Measurements from ENCODE around the gene DPYSL3. TPM values are rescaled to one million over a fixed set of nuclear protein-coding genes. Genes with fewer than 3 reads are reported as not detected.

DPYSL3 gene
- total RNA-seq, 1 donor from 2014 or later = not detected

DNA sequence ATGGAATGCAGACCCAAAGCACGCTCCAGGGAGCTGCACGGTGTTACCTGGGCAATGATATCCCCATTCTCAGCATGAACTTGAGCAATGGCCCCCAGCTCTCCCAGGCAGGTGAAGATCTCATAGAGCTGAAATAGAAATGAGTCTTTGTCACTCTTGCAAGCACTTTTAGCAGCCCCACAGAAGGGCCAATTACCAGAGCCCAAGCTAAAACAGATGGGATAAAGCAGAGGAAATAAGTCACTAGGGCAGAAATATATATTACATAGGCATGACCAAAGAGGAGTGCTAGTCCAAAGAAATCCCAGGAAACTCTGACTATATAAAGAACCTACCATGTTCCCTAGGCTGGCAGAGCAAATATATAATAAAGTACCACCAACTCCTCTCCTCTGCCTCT, 97.3 kb downstream of the DPYSL3 start:
- no peaks in the 10 kb centered on the region for H3K36me3 Mint-ChIP-seq (ENCODE audit: low read depth)
- H3K9me3 Mint-ChIP-seq = no peaks in the 10 kb centered on the region
- no peak overlapping the region for H3K27ac Mint-ChIP-seq
- POLR2A ChIA-PET = no interaction called here
- no peaks in the 10 kb centered on the region for H3K27me3 Mint-ChIP-seq
- ATAC-seq (ENCODE audit: low read depth) = no peak
- no peak for DNase-seq
- CTCF ChIA-PET = no interaction called here
- no peaks in the 10 kb centered on the region for H3K4me1 Mint-ChIP-seq
- TF ChIP-seq, protein P1, sequence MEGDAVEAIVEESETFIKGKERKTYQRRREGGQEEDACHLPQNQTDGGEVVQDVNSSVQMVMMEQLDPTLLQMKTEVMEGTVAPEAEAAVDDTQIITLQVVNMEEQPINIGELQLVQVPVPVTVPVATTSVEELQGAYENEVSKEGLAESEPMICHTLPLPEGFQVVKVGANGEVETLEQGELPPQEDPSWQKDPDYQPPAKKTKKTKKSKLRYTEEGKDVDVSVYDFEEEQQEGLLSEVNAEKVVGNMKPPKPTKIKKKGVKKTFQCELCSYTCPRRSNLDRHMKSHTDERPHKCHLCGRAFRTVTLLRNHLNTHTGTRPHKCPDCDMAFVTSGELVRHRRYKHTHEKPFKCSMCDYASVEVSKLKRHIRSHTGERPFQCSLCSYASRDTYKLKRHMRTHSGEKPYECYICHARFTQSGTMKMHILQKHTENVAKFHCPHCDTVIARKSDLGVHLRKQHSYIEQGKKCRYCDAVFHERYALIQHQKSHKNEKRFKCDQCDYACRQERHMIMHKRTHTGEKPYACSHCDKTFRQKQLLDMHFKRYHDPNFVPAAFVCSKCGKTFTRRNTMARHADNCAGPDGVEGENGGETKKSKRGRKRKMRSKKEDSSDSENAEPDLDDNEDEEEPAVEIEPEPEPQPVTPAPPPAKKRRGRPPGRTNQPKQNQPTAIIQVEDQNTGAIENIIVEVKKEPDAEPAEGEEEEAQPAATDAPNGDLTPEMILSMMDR (IDR thresholded peaks at IDR 0.05) = no peak
- intact Hi-C loops (cut with micrococcal nuclease) = no loop called here
- no peak overlapping the region for H3K4me3 Mint-ChIP-seq

DNA sequence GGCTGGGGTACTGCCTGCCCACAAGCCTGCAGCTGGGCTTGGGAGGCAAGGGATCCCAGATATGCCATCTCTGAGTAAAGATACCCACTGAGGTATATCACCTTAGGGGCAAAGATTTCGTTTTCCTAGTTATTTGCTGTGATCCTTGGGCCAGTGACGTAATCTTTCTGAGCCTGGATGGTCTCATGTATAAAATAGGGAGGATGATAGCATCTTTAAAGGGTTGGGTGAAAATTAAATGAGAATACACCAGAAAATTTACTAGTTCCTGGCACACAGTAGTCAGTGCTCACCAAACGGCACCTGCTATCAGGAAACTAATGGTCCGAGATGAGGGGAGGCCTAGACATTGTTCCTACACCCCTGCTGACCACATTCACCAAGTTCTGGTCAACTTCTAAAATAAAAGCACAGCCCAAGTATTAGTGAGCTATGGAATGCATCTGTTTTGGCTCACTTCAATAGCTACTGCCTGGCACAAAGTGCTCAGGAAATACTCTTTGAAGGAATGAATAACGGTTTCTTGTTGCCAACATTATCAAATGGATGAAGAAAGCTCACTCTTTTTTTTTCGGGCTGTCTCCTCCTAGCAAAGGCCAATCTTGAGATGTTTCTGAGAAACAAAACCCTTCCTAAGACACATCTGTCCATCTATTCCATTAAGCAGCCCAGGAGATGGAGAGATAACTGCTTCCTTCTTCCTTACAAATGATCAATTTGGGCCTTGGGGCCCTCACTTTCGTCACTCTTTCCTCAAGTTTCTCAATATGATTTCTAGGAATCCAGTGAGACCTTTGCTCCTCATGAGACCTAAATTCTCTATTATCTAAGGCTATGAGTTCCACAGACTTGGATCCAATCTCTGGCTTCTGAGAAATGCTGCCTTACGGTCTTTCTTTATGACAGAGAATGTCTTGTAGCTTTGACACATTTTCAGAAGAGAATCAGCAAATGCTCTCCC, 98.2 kb downstream of the DPYSL3 start:
- TF ChIP-seq, protein P1 (IDR thresholded peaks at IDR 0.05) = no peak
- ChIA-PET CTCF (no interaction called here), POLR2A (no interaction called here)
- Mint-ChIP-seq H3K27me3 (no peaks in the 10 kb centered on the region), H3K36me3 (ENCODE audit: low read depth) (no peaks in the 10 kb centered on the region), H3K4me3 (no peak overlapping the region), H3K4me1 (no peaks in the 10 kb centered on the region), H3K27ac (no peak overlapping the region), H3K9me3 (no peaks in the 10 kb centered on the region)
- DNase-seq (no peak), ATAC-seq (ENCODE audit: low read depth) (no peak)
- intact Hi-C loops (cut with micrococcal nuclease) = no loop called here

DNA sequence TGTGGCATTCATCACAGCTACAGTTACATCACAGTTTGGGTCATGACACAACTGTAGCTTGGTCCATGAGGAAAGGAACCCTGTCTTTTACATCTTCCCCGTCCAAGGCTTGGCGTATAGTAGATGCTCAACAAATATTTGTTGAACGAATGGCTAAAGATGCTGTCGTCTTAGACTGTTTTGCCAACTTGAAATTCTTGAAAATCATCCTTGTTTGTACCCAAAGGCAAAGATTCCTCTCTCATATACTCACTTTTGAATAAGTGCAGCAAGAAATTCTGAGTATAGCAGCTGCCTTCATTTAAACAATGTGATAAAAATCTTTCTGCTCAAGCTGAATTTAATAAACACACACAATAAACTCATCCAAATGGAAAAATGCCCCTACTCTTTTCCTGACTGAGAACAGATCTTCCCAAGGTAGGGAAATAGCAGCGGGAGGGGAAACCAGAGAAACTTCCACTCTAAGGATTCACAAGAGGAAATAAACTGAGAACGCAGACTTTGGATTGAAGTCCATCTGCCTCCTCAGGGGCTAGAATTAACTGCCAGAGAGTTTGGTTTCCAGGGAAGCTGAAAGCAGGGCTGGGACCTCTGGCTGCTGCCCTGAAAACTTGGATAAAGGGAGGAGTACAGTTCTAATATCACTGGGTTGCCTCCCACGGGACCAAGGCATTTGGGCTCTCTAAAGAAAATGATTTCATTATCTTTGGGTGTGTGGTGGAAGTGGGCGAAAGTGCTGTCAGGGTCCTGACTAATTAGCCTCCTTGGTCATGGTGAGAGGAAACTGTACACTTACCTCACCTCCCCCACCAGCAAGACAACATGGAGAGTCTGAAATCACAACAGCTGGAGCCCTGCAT, 99.1 kb downstream of the DPYSL3 start:
- intact Hi-C loops (cut with micrococcal nuclease) = no loop called here
- DNase-seq (no peak), ATAC-seq (ENCODE audit: low read depth) (no peak)
- POLR2A ChIA-PET = no interaction called here
- Mint-ChIP-seq H3K36me3 (ENCODE audit: low read depth) (no peaks in the 10 kb centered on the region), H3K27ac (no peak overlapping the region), H3K4me3 (no peak overlapping the region), H3K9me3 (no peaks in the 10 kb centered on the region), H3K4me1 (no peaks in the 10 kb centered on the region), H3K27me3 (no peaks in the 10 kb centered on the region)
- CTCF ChIA-PET = no interaction called here
- TF ChIP-seq, protein P1 (IDR thresholded peaks at IDR 0.05) = no peak

DNA sequence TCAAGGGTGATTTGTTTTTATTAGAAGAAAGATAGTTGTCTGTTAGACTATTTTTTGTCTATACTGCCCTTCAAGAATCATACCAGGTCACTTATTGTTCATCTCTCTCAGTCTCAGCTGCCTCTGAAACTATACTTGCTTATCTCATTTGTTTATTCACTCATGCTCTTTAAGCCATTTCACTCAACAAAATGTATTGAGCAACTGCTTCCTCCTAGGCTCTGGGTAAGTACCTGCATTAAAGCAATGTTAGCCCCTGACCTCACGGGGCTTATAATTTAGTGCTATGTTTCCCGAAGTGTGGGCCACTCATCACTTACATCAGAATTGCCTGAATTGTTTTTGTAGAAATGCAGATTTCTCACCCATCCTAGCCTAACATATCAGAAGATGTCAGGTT, 100.9 kb downstream of the DPYSL3 start:
- CTCF ChIA-PET = no interaction called here

More for the DNA sequence above, 100.9 kb downstream of the DPYSL3 start:
- ATAC-seq (ENCODE audit: low read depth) (no peak), DNase-seq (no peak)
- intact Hi-C loops (cut with micrococcal nuclease) = no loop called here
- H3K27ac Mint-ChIP-seq = no peak overlapping the region
- TF ChIP-seq, protein P1 (IDR thresholded peaks at IDR 0.05) = no peak
- no peaks in the 10 kb centered on the region for H3K9me3 Mint-ChIP-seq
- no peaks in the 10 kb centered on the region for H3K36me3 Mint-ChIP-seq (ENCODE audit: low read depth)
- POLR2A ChIA-PET = no interaction called here
- no peak overlapping the region for H3K4me3 Mint-ChIP-seq
- no peaks in the 10 kb centered on the region for H3K27me3 Mint-ChIP-seq
- H3K4me1 Mint-ChIP-seq = no peaks in the 10 kb centered on the region
